Tibial artery (tissue), 4 donors: Measurements from ENCODE around the gene SPSB4.

ENCODE experiments used
- DNase-seq, 2 donors: peaks; one replicate each; pipeline ENCODE4 v3.0.0-alpha.2; 2019
- H3K27ac ChIP-seq, 2 donors: fragments of 200-600 bp; sonication (generic) in 1 of 2; 1 replicate in 1 of 2; 2 replicates in 1 of 2; pipeline ENCODE4 v1.5.1; 2018 to 2019; ENCODE audit warnings: mild to moderate bottlenecking in 1 of 2
- H3K27me3 ChIP-seq, 2 donors: fragments of 200-600 bp; sonication (generic) in 1 of 2; one replicate each; pipeline versions ENCODE4 v1.5.1 to v1.6.0; 2016 to 2019
- H3K36me3 ChIP-seq, 3 donors: fragments of 200-600 bp; sonication (generic) in 2 of 3; one replicate each; pipeline ENCODE4 v1.5.1; 2016 to 2019; ENCODE audit warnings: mild to moderate bottlenecking in 2 of 3
- H3K4me1 ChIP-seq, 4 donors: fragments of 200-600 bp; sonication (generic) in 2 of 4; 1 replicate in 3 of 4; 2 replicates in 1 of 4; pipeline ENCODE4 v1.5.1; 2016 to 2019
- H3K4me3 ChIP-seq, 2 donors: fragments of 200-600 bp; sonication (generic) in 1 of 2; 1 replicate in 1 of 2; 2 replicates in 1 of 2; pipeline ENCODE4 v1.5.1; 2018 to 2019; ENCODE audit warnings: mild to moderate bottlenecking in 2 of 2
- H3K9me3 ChIP-seq, 3 donors: fragments of 200-600 bp; sonication (generic) in 1 of 3; one replicate each; pipeline ENCODE4 v1.5.1; 2016 to 2019
- intact Hi-C: fragments of 100-400 bp; cut with DNase I; formaldehyde crosslinking; loops from one replicate; pipeline ENCODE4 v1.15.0; 2023; ENCODE audit warnings: low total_unique reads
- TF ChIP-seq, protein P1 (sequence below), 2 experiments: fragments of 200-600 bp in 1 of 2; fragments of 450-650 bp in 1 of 2; IDR thresholded peaks; one replicate each; pipeline ENCODE4 v1.5.1; 2017 to 2019; ENCODE audit warnings: antibody characterized with exemption in 2 of 2, mild to moderate bottlenecking in 1 of 2, moderate library complexity in 1 of 2

SPSB4 gene

GRCh38 chr3:141178026-141178425, 126.9 kb downstream of the SPSB4 start:
- intact Hi-C loops: no loop called here
- TF ChIP-seq, protein P1, sequence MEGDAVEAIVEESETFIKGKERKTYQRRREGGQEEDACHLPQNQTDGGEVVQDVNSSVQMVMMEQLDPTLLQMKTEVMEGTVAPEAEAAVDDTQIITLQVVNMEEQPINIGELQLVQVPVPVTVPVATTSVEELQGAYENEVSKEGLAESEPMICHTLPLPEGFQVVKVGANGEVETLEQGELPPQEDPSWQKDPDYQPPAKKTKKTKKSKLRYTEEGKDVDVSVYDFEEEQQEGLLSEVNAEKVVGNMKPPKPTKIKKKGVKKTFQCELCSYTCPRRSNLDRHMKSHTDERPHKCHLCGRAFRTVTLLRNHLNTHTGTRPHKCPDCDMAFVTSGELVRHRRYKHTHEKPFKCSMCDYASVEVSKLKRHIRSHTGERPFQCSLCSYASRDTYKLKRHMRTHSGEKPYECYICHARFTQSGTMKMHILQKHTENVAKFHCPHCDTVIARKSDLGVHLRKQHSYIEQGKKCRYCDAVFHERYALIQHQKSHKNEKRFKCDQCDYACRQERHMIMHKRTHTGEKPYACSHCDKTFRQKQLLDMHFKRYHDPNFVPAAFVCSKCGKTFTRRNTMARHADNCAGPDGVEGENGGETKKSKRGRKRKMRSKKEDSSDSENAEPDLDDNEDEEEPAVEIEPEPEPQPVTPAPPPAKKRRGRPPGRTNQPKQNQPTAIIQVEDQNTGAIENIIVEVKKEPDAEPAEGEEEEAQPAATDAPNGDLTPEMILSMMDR (IDR thresholded peaks at IDR 0.05): no peak
- H3K27ac ChIP-seq: no peak overlapping the region

GRCh38 chr3:141178551-141178950, 127.4 kb downstream of the SPSB4 start:
- no peak overlapping the region for H3K27ac ChIP-seq

More at GRCh38 chr3:141178026-141178425, 126.9 kb downstream of the SPSB4 start:
- no peak overlapping the region for H3K4me3 ChIP-seq
- H3K4me1 ChIP-seq: no peaks in the 10 kb centered on the region
- H3K9me3 ChIP-seq: peaks cover 0 to 8% (median 0%) of the 10 kb centered on the region in 3 donors
- DNase-seq: no peak
- H3K27me3 ChIP-seq: no peaks in the 10 kb centered on the region
- no peaks in the 10 kb centered on the region for H3K36me3 ChIP-seq

DNA sequence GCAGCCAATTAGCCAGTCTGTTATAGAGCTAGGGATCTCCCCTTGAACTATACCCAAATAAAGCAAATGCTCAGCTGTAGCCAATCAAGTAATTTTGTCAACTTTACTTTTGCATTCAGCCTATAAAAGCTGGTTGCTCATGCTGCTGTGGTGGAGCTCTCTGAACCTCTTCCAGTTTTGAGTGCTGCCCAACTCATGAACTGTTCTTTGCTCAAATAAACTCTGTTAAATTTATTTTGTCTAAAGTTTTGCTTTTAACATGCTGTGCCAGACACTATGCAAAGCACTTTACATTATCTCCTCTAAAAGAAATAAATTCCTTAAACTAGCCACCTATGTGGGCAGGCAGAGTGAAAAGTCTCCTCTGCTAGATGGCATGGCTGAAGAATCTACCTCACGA, 128.8 kb downstream of the SPSB4 start:
- TF ChIP-seq, protein P1 (IDR thresholded peaks at IDR 0.05): no peak
- DNase-seq: no peak
- intact Hi-C loops: loop anchor here (10.0 kb wide), 1 partner anchor 265 kb away; no protein-coding TSS in a partner anchor
- Histone ChIP-seq H3K27me3 (no peaks in the 10 kb centered on the region), H3K27ac (no peak overlapping the region), H3K9me3 (peaks cover 0 to 8% (median 0%) of the 10 kb centered on the region in 3 donors), H3K4me1 (no peaks in the 10 kb centered on the region), H3K4me3 (no peak overlapping the region), H3K36me3 (no peaks in the 10 kb centered on the region)

More at GRCh38 chr3:141178551-141178950, 127.4 kb downstream of the SPSB4 start:
- DNase-seq: no peak
- Histone ChIP-seq H3K9me3 (peaks cover 0 to 8% (median 0%) of the 10 kb centered on the region in 3 donors), H3K27me3 (no peaks in the 10 kb centered on the region), H3K4me1 (no peaks in the 10 kb centered on the region), H3K4me3 (no peak overlapping the region), H3K36me3 (no peaks in the 10 kb centered on the region)
- TF ChIP-seq, protein P1 (IDR thresholded peaks at IDR 0.05): no peak
- intact Hi-C loops: no loop called here

DNA sequence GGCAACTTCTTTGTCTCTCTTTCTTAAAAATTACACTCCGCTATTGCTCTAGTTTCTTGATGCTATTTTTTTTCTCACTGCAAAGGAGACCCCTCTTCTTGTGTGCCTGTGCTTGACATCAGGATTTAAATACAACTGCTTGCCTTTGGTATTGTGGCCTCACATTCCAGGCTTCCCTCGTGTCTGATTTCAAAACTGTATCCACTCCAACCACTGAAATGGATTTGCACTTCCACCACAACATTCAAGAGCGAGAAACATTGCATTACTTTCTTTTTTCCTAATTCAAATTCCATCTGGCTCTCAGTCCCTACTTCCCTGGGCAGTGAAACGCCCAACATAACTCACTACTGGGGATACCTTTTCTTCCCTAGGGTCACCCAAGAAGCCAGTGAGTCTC, 130.0 kb downstream of the SPSB4 start:
- DNase-seq: no peak
- intact Hi-C loops: loop anchor here (10.0 kb wide), 1 partner anchor 266 kb away; no protein-coding TSS in a partner anchor
- TF ChIP-seq, protein P1 (IDR thresholded peaks at IDR 0.05): no peak
- Histone ChIP-seq H3K9me3 (peaks cover 0 to 8% (median 0%) of the 10 kb centered on the region in 3 donors), H3K27ac (no peak overlapping the region), H3K4me1 (no peaks in the 10 kb centered on the region), H3K27me3 (no peaks in the 10 kb centered on the region), H3K4me3 (no peak overlapping the region), H3K36me3 (no peaks in the 10 kb centered on the region)

GRCh38 chr3:141181819-141182218, 130.7 kb downstream of the SPSB4 start:
- Histone ChIP-seq H3K36me3 (no peaks in the 10 kb centered on the region), H3K9me3 (peaks cover 0 to 8% (median 0%) of the 10 kb centered on the region in 3 donors), H3K27me3 (no peaks in the 10 kb centered on the region), H3K4me1 (no peaks in the 10 kb centered on the region), H3K27ac (no peak overlapping the region), H3K4me3 (no peak overlapping the region)
- TF ChIP-seq, protein P1 (IDR thresholded peaks at IDR 0.05): no peak
- intact Hi-C loops: loop anchor here (10.0 kb wide), 1 partner anchor 267 kb away; no protein-coding TSS in a partner anchor
- no peak for DNase-seq
